ENCODE measurements around the gene SMLR1. TPM values are rescaled to one million over a fixed set of nuclear protein-coding genes. Genes with fewer than 3 reads are reported as not detected.

SMLR1 gene
- total RNA-seq (under 1 TPM in 4 of 6 donors, not detected in 2; 0.08 to 0.15 (median 0.12) TPM), polyA plus RNA-seq (under 1 TPM in 1 of 2 donors, not detected in 1; 0.05 TPM)

DNA sequence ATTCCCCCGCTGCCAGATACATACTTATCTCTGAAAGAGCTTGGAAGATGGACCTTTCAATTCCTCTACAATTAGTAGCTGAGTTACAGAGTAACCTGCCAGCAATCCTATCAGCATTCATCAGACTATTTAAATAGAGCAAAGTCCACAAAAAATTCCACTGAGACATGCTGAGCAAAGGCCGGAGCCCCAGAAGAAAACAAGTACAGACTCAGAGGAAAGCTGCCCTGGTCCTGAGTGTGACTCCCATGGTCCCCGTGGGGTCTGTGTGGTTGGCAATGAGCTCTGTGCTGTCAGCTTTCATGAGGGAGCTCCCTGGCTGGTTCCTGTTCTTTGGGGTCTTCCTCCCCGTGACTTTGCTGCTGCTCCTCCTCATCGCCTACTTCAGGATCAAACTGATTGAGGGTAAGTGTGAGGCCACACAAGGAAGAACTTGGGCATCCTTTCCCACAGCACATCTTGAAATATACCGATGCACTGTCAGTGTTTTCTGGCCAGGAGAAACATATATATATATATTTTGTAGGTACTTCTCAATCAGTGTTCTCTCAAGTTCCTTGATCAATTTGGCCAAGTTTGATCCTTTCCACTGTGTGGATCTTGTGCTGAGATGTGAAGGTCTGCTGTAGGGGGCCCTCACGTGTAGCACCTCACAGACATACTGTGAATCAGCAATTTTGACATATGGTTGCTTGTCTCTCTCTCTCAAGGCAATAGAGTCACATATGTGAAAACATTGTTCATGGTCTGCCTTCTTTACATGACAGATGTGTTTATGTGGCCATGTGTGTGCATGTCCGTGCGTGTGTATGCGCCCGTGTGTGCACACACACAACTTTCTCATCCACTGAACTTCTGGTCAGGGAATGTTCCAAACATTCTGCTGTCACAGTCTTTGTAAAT lies at the start of gene SMLR1:
TSS of gene SMLR1 (plus strand) at position 160 of the 903 bp plus-strand sequence. CDS start at position 168, 8 bp downstream.
- ATAC-seq (peak; percentile 86 to 98 (median 90)), FAIRE-seq (no peak), DNase-seq (peak in 2 of 6 donors; percentile 15 to 34)
- no peaks in the 10 kb centered on the region for H3K9me3 ChIP-seq
- H3K4me1 ChIP-seq = peaks cover 0 to 14% (median 0%) of the 10 kb centered on the region in 3 donors
- intact Hi-C loops (cut with DNase I) = no loop called here
- TF ChIP-seq CTCF (IDR thresholded peaks at IDR 0.05) = no peak
- H3K27ac ChIP-seq = peak within 1 kb of the TSS in 2 of 4 donors; percentile 37 to 40
- no peaks in the 10 kb centered on the region for H3K27me3 ChIP-seq
- H3K4me3 ChIP-seq = no peak within 1 kb of the TSS
- 31 to 37% methylated on average over 11 of the region's 11 CpGs for WGBS, 2 donors
- no peaks in the 10 kb centered on the region for H3K36me3 ChIP-seq

DNA sequence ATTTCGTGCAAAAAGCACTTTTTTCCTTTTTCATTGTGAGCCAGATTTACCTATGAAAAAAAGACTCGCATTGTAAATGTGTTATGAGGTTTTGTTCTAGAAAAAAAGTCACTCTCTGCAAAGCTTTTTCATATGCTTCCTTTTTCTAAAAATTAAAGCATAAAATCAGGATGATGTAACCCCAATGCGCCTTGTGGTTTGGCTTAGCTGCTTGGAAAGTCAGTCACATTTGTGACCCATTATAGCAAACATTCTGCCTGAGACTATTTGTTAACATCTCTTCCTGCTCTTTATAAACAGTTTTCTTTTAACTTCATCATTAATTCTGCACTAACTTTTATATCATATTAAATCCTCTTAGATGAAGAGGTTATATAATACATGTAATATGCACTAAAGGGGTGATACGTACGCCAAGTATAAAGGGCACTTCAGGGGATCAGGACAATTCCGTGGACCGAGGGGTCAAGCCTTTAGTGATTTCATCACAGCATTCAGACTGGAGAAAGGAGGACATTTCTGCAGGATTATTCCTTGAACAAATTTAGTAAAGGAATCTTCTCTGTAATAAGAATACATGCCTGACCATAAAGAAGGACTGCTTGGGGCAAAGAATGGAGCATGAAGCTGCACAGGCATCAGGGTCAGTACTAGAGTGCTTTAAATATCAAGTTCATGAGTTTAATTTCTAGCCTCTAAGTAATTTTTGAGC lies 48.1 kb upstream of the SMLR1 start:
- no peak overlapping the region for H3K4me3 ChIP-seq
- WGBS, 2 donors = 71 to 77% methylated on average over 7 of the region's 7 CpGs
- no peak for TF ChIP-seq CTCF (IDR thresholded peaks at IDR 0.05)
- intact Hi-C loops (cut with DNase I) = no loop called here
- no peaks in the 10 kb centered on the region for H3K27me3 ChIP-seq
- FAIRE-seq (no peak), DNase-seq (no peak), ATAC-seq (peak in 1 of 4 donors; percentile 48)
- H3K9me3 ChIP-seq = no peaks in the 10 kb centered on the region
- no peaks in the 10 kb centered on the region for H3K4me1 ChIP-seq
- H3K27ac ChIP-seq = no peak overlapping the region
- no peaks in the 10 kb centered on the region for H3K36me3 ChIP-seq

DNA sequence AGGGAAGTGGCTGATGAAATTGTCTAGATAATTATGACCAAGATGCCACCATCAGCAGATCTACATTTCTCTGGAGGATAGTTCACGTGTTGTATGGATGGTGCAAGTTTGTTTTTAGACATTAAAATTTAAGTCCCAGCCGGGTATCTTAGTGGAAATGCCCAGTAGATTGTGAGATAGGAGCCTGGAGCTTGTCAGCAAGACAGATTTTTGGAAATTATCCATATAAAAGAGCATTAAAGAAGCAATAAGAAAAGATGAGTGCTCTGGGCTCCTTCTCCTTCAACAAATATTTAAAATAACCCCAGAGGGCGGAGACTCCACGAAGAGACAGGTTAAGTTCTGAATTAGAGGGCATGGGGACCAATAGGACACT lies 47.6 kb upstream of the SMLR1 start:
- no peaks in the 10 kb centered on the region for H3K9me3 ChIP-seq
- no peak overlapping the region for H3K27ac ChIP-seq
- intact Hi-C loops (cut with DNase I) = no loop called here
- no peaks in the 10 kb centered on the region for H3K27me3 ChIP-seq
- no peak for TF ChIP-seq CTCF (IDR thresholded peaks at IDR 0.05)
- no peak for DNase-seq
- no peak overlapping the region for H3K4me3 ChIP-seq
- H3K36me3 ChIP-seq = no peaks in the 10 kb centered on the region
- no peaks in the 10 kb centered on the region for H3K4me1 ChIP-seq
- WGBS, 2 donors = 28 to 45% methylated on average over 4 of the region's 4 CpGs
- no peak for ATAC-seq
- no peak for FAIRE-seq

DNA sequence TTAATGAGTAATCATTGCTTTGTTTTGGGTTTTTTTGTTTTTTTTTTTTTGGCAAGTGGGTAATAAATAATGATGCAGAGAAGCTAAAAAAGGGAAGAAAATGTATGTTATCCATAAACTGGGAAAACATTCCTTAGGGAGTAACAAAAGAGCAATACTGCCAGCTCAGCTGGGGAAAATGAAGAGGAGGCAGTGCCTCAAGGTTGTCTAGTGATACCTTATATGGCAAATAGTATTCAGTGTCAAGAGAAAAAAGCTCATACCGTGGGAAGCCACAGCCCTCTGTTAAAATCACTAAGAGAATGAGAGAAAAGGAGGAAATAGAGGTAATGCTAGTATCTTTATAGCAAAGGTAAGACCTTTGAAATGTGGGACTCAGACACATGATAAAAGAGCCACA lies 47.1 kb upstream of the SMLR1 start:
- 28 to 47% methylated on average over 1 of the region's 1 CpG for WGBS, 2 donors
- ATAC-seq (no peak), DNase-seq (no peak), FAIRE-seq (no peak)
- no peaks in the 10 kb centered on the region for H3K4me1 ChIP-seq
- no peak for TF ChIP-seq CTCF (IDR thresholded peaks at IDR 0.05)
- no peaks in the 10 kb centered on the region for H3K9me3 ChIP-seq
- H3K4me3 ChIP-seq = no peak overlapping the region
- no peak overlapping the region for H3K27ac ChIP-seq
- no peaks in the 10 kb centered on the region for H3K36me3 ChIP-seq
- no peaks in the 10 kb centered on the region for H3K27me3 ChIP-seq
- intact Hi-C loops (cut with DNase I) = no loop called here
